BJ (cell line): ENCODE results near the gene ZNF69. TPM values are rescaled to one million over a fixed set of nuclear protein-coding genes. Genes with fewer than 3 reads are reported as not detected.
"Not testable (repeated sequence)": the region's sequence is repeated elsewhere in the genome, so short reads cannot be mapped to it uniquely, and the experiment has no call there.

Source experiments
- CTCF ChIA-PET: fragments of 350-600 bp; formaldehyde crosslinking; extraction: SDS; loops from one replicate; lab custom pipeline; 2021; ENCODE audit warnings: antibody characterized with exemption, inconsistent platforms; lab: Yijun Ruan, JAX
- POLR2A ChIA-PET: fragments of 300-600 bp; sonication (Branson Sonifier 250); formaldehyde crosslinking; extraction: SDS; loops from one replicate; lab custom pipeline; 2021; ENCODE audit warnings: antibody characterized with exemption; lab: Charles Lee
- DNase-seq: peaks from one replicate; pipeline ENCODE4 v3.0.0-alpha.2; 2011; ENCODE audit warnings: low read depth
- H3K27me3 ChIP-seq: 2 replicates; pipeline ENCODE4 v1.6.0; 2011; ENCODE audit warnings: low read length; ENCODE audit not compliant: control insufficient read depth, insufficient read depth
- H3K36me3 ChIP-seq: 2 replicates; pipeline ENCODE4 v1.5.1; 2011; ENCODE audit warnings: low read length; ENCODE audit not compliant: control insufficient read depth, insufficient read depth
- H3K4me3 ChIP-seq: 2 replicates; pipeline ENCODE4 v1.5.1; 2011; ENCODE audit warnings: low read depth, mild to moderate bottlenecking, control low read depth, low read length
- CTCF ChIP-seq: IDR thresholded peaks from 2 replicates; pipeline ENCODE4 v1.5.1; 2011; ENCODE audit warnings: low read depth, mild to moderate bottlenecking, control low read depth, inconsistent platforms, low read length, moderate library complexity; ENCODE audit not compliant: insufficient read depth
- polyA plus RNA-seq: library from polyadenylated mRNA; depleted of rRNA; stranded (reverse); fragments of >200 nt; gene quantifications from 2 replicates; pipeline ENCODE4 v1.2.3, GENCODE V29; 2011

ZNF69 gene
- polyA plus RNA-seq, 1 experiment = 3.4 TPM

GRCh38 chr19:11872624-11873023 is 15.0 kb upstream of the ZNF69 start:
- ChIA-PET POLR2A (no interaction called here), CTCF (interaction anchor here (0.8 to 1.3 kb wide), 2 partner anchors 9 to 10 kb away, joined by 4 to 5 read pairs; no protein-coding TSS in a partner anchor)
- H3K27me3 ChIP-seq = no peaks in the 10 kb centered on the region
- no peak overlapping the region for H3K4me3 ChIP-seq
- DNase-seq = no peak
- H3K36me3 ChIP-seq = no peaks in the 10 kb centered on the region; the same call in 1 of the 2 replicates
- no peak for TF ChIP-seq CTCF

GRCh38 chr19:11873762-11874161 is 13.8 kb upstream of the ZNF69 start:
- no peak for TF ChIP-seq CTCF
- CTCF ChIA-PET = no interaction called here
- POLR2A ChIA-PET = no interaction called here
- no peaks in the 10 kb centered on the region for H3K27me3 ChIP-seq
- H3K4me3 ChIP-seq = no peak overlapping the region
- no peak for DNase-seq
- H3K36me3 ChIP-seq = no peaks in the 10 kb centered on the region

DNA sequence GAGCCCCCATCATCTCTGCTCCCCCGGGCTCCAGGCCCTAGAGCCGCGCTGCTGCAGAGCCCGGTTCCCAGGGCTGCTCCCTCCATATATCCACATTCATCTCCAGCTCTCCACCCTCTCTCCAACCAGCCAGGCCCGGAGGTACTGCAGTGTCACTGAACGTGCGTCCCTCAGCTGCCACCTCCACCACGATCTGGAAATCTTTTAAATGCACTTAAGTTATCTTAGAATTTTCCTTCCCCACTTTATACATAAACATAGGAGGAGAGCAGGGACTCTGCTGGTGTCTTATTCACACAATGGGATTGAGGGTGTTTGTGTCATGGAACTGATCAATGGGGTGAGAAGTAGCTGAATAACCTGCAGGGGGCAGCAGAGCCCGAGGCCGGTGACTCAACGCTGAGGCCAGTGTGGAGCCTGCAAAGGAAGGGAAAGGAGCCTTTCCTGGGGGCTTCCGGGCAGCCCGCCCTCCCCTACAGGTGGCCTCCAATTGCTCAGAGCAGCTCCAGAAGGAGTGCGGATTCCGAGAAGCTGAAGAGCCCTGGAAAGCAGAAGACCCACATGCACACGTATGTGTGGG is 7.8 kb upstream of the ZNF69 start:
- H3K36me3 ChIP-seq, DNase-seq, H3K4me3 ChIP-seq, H3K27me3 ChIP-seq, POLR2A ChIA-PET: not testable (repeated sequence)
- CTCF ChIA-PET = interaction anchor here (0.7 to 10.1 kb wide), 7 partner anchors 9 to 261 kb away, joined by 3 to 70 read pairs (median 11); partner anchors contain the start of genes ZNF20 and ZNF491

DNA sequence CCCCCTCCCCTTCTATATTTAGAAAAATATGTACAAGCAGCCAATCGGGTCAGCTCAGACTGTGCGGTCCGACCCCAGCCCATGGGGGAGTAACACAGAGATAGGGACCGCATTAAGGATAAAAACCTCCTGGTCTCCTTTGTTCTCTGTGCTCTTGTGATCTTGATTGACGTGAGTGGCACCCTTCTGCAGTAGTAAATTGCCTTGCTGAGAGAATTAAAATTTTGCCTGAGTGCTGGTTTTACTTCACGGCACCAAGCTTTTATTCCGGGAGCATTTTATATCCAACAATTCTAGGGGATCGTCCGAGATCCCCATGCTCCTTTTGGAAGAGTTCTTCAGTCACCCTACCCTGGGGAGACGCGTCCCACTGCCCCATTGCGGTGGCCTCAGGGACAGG is 7.0 kb upstream of the ZNF69 start:
- POLR2A ChIA-PET = no interaction called here

DNA sequence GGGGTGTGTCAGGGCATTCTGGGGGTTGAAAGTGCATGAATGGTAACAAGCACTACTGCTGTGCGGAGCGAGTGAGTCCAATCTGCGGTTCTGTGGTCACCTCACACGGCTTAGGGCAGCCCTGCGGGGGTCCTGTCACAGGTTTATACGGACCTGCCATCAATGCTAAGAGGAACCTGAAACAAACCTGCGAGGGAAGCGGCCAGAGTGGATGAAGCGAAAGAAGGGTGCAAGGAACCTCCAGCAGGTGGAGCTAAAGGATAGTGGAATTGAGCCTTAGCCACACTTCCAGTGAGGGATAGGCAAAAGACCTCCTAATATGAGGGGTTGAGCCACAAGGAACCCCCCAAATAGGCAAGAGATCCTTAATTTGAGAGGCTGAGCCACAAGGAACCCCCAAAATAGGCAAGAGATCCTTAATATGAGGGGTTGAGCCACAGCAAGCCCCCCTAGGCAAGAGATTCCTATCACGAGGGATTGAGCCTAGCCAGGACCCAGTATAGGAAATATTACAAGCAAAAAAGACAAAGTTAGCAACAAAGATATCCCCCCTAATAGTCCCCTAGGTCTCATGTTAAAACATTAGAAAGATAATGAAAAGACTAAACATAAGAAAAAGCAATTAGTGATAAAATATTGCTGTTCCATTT is 6.3 kb upstream of the ZNF69 start:
- H3K4me3 ChIP-seq = no peak overlapping the region
- H3K27me3 ChIP-seq = no peaks in the 10 kb centered on the region; the same call in 1 of the 2 replicates
- DNase-seq = no peak
- CTCF ChIA-PET = interaction anchor here (0.6 to 10.1 kb wide), 10 partner anchors 9 to 275 kb away, joined by 3 to 70 read pairs (median 4); partner anchors contain the start of genes ZNF20, ZNF491 and ZNF625
- POLR2A ChIA-PET = no interaction called here
- peak; percentile 77 for TF ChIP-seq CTCF
- H3K36me3 ChIP-seq = no peaks in the 10 kb centered on the region

More for the DNA sequence above, 7.0 kb upstream of the ZNF69 start:
- CTCF ChIA-PET = interaction anchor here (0.6 to 10.1 kb wide), 7 partner anchors 10 to 260 kb away, joined by 3 to 70 read pairs (median 11); partner anchors contain the start of genes ZNF20 and ZNF491
- no peak overlapping the region for H3K4me3 ChIP-seq
- DNase-seq = no peak
- TF ChIP-seq CTCF = no peak
- H3K27me3 ChIP-seq = no peaks in the 10 kb centered on the region; the same call in 1 of the 2 replicates
- H3K36me3 ChIP-seq = no peaks in the 10 kb centered on the region
